Vagina (tissue), 2 donors: Measurements from ENCODE around the gene RHO. TPM values are rescaled to one million over a fixed set of nuclear protein-coding genes. Genes with fewer than 3 reads are reported as not detected.

ENCODE experiments used
- DNase-seq, 2 donors: peaks; one replicate each; pipeline ENCODE4 v3.0.0-alpha.2; 2017; ENCODE audit errors: extremely low spot score in 2 of 2
- H3K27ac ChIP-seq: fragments of 200-600 bp; sonication (generic); one replicate; pipeline ENCODE4 v1.5.1; 2019
- H3K27me3 ChIP-seq: fragments of 200-600 bp; sonication (generic); one replicate; pipeline ENCODE4 v1.5.1; 2019
- H3K36me3 ChIP-seq, 2 donors: fragments of 200-600 bp; sonication (generic); one replicate each; pipeline ENCODE4 v1.5.1; 2017 to 2019
- H3K4me1 ChIP-seq: fragments of 200-600 bp; sonication (generic); one replicate; pipeline ENCODE4 v1.5.1; 2019
- H3K4me3 ChIP-seq, 2 donors: fragments of 200-600 bp; sonication (generic); 1 replicate in 1 of 2; 2 replicates in 1 of 2; pipeline ENCODE4 v1.5.1; 2016 to 2019
- H3K9me3 ChIP-seq: fragments of 200-600 bp; sonication (generic); one replicate; pipeline ENCODE4 v1.5.1; 2019
- POLR2A ChIP-seq, 2 donors: fragments of 450-650 bp; IDR thresholded peaks; one replicate each; pipeline ENCODE4 v1.6.1; 2017; ENCODE audit warnings: antibody characterized with exemption in 2 of 2, mild to moderate bottlenecking in 2 of 2, moderate library complexity in 2 of 2
- POLR2AphosphoS5 ChIP-seq, 2 donors: sonication (generic); formaldehyde crosslinking; IDR thresholded peaks; one replicate each; pipeline ENCODE4 v1.9.0; 2017; ENCODE audit warnings: antibody characterized with exemption in 2 of 2, mild to moderate bottlenecking in 2 of 2, low read depth in 1 of 2; ENCODE audit not compliant: insufficient read depth in 1 of 2
- intact Hi-C: fragments of 100-400 bp; cut with DNase I; formaldehyde crosslinking; loops from one replicate; pipeline ENCODE4 v1.15.1; 2023
- total RNA-seq: library from RNA; depleted of rRNA; stranded (reverse); fragments of >200 nt; gene quantifications from one replicate; pipeline ENCODE4 v1.2.3, GENCODE V29; 2016
- TF ChIP-seq, protein P1 (sequence below), 3 experiments: fragments of 450-650 bp in 2 of 3; fragments of 200-600 bp in 1 of 3; sonication (generic) in 1 of 3; IDR thresholded peaks; one replicate each; pipeline ENCODE4 v1.5.1; 2017 to 2019; ENCODE audit warnings: antibody characterized with exemption in 3 of 3, mild to moderate bottlenecking in 2 of 3, moderate library complexity in 2 of 3

Gene RHO
- total RNA-seq, 1 donor from 2014 or later = not detected

DNA sequence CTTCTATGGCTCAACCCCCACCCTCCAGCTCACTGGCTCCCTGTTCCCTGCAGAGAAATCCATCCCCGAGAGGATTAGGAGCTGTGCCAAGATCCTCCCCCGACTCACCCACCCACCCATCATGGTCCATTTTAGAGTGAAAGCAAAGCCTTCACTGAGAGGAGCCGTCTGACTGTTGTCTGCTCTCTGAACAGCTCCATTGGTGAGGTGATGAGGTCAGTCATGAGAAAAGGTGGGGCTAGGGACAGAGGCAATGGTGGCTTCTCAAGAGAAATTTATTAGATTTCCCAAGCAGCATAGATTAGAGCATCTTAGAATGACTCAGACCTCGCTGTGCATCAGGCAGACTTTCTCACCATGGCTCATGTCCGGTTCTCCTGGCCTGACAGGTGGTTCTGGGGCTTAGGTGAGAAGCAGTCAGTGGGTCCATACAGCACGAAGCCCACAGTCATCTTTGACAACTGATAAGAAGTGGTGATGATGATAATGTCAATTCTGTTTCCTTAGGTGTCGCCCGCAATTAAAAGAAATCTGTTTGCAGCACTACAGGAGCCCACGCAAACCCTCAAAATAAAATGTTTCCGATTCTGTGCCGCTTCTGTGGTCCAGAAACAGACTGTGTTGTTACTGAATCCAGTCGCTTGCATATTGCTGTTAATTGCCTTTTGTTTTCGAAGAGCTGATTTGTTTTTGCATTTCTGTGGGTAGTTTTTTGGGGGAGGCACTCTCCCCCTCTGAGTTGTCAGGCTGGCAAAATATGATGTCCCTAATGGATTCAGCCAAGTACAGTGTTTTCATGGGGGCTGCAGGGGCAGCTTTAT, 24.8 kb upstream of the RHO start:
- no peak overlapping the region for H3K27ac ChIP-seq
- peaks cover 0 to 41% of the 10 kb centered on the region in 2 donors for H3K36me3 ChIP-seq
- no peaks in the 10 kb centered on the region for H3K4me1 ChIP-seq
- H3K4me3 ChIP-seq = no peak overlapping the region
- H3K9me3 ChIP-seq = no peaks in the 10 kb centered on the region
- no peak for TF ChIP-seq POLR2A (IDR thresholded peaks at IDR 0.05)
- TF ChIP-seq, protein P1, sequence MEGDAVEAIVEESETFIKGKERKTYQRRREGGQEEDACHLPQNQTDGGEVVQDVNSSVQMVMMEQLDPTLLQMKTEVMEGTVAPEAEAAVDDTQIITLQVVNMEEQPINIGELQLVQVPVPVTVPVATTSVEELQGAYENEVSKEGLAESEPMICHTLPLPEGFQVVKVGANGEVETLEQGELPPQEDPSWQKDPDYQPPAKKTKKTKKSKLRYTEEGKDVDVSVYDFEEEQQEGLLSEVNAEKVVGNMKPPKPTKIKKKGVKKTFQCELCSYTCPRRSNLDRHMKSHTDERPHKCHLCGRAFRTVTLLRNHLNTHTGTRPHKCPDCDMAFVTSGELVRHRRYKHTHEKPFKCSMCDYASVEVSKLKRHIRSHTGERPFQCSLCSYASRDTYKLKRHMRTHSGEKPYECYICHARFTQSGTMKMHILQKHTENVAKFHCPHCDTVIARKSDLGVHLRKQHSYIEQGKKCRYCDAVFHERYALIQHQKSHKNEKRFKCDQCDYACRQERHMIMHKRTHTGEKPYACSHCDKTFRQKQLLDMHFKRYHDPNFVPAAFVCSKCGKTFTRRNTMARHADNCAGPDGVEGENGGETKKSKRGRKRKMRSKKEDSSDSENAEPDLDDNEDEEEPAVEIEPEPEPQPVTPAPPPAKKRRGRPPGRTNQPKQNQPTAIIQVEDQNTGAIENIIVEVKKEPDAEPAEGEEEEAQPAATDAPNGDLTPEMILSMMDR (IDR thresholded peaks at IDR 0.05) = no peak
- TF ChIP-seq POLR2AphosphoS5 (IDR thresholded peaks at IDR 0.05; ENCODE audit: insufficient read depth in 1 of 2, low read depth in 1 of 2) = no peak
- H3K27me3 ChIP-seq = no peaks in the 10 kb centered on the region
- no peak for DNase-seq
- intact Hi-C loops = no loop called here

DNA sequence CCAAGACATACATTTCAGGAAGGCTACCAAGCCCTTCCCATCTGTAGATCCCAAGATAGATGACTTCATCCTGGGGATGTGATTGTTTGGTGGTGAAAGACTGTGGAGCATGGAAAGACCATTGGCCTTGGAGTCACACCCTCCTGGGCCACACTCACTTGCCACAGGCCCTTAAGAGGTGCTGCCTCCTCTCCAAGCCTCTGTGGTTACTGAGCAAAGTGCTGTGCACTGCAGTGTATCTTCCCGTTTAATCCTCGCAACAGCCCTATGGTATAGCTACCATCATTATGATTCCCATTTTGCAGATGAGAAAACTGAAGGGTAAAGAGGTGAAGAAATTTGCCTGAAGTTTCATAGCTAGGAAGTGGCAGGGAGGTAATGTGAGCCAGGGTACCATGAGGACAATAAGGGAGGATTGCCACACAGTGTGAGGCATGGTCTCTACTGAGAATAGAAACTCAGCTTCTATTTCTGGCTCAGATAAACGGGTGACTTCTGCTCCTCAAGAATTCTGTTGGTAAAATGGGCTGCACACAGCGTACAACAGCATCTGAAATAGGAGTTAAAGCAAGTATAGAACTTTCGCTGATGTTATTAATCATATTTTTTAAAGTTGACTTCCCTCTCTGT, 23.9 kb upstream of the RHO start:
- no peaks in the 10 kb centered on the region for H3K27me3 ChIP-seq
- no peak for DNase-seq
- TF ChIP-seq POLR2A (IDR thresholded peaks at IDR 0.05) (no peak), POLR2AphosphoS5 (IDR thresholded peaks at IDR 0.05; ENCODE audit: insufficient read depth in 1 of 2, low read depth in 1 of 2) (no peak)
- TF ChIP-seq, protein P1 (IDR thresholded peaks at IDR 0.05) = no peak
- H3K36me3 ChIP-seq = peaks cover 0 to 41% of the 10 kb centered on the region in 2 donors
- H3K4me1 ChIP-seq = no peaks in the 10 kb centered on the region
- intact Hi-C loops = no loop called here
- no peak overlapping the region for H3K4me3 ChIP-seq
- H3K9me3 ChIP-seq = no peaks in the 10 kb centered on the region
- no peak overlapping the region for H3K27ac ChIP-seq

DNA sequence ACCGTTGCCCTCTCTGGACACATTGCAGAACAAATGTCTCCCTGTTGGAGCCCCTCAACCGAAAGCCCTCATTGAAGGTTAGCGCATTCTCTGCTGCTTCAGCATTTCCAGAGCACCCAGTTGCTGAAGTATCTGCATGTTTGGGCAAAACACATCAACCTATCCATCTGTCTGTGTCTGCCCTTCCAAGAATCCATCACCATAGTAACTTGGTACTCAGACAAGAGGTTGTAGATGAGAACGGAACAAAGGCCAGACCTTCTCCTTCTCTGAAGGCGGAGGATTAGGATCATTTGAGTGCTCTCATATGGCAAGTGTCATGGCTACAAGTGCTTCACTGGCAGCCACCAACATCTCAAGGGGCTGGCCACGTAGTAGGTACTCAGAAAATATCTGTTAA, 23.1 kb upstream of the RHO start:
- no peaks in the 10 kb centered on the region for H3K27me3 ChIP-seq
- TF ChIP-seq POLR2A (IDR thresholded peaks at IDR 0.05) (no peak), POLR2AphosphoS5 (IDR thresholded peaks at IDR 0.05; ENCODE audit: insufficient read depth in 1 of 2, low read depth in 1 of 2) (no peak)
- TF ChIP-seq, protein P1 (IDR thresholded peaks at IDR 0.05) = no peak
- no peaks in the 10 kb centered on the region for H3K4me1 ChIP-seq
- DNase-seq = no peak
- intact Hi-C loops = no loop called here
- no peak overlapping the region for H3K4me3 ChIP-seq
- H3K27ac ChIP-seq = no peak overlapping the region
- peaks cover 0 to 41% of the 10 kb centered on the region in 2 donors for H3K36me3 ChIP-seq
- no peaks in the 10 kb centered on the region for H3K9me3 ChIP-seq

DNA sequence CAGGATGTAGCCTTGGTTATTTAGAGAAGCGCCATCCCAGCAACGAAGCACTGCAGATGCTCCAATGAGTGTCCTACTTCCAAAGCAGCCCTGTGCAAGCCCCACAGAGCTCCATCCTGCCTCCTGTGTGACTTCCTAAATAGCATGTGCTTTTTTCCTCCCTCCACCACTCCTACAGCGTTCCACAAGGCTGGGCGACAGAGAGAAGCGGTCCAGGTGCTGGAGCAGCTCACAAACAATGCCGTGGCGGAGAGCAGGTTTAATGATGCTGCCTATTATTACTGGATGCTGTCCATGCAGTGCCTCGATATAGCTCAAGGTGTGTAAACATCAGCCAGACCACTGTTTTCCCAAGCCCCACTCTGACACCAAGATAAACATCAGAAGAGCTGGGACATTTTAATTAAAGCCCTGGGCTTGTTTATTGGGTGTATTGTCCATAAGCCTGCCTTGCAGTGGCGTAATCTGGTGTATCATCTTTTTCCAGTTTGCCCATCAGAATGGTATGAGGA, 22.2 kb upstream of the RHO start:
- no peak overlapping the region for H3K4me3 ChIP-seq

More for the DNA sequence above, 22.2 kb upstream of the RHO start:
- H3K9me3 ChIP-seq = no peaks in the 10 kb centered on the region
- DNase-seq = no peak
- intact Hi-C loops = no loop called here
- H3K27ac ChIP-seq = no peak overlapping the region
- TF ChIP-seq POLR2AphosphoS5 (IDR thresholded peaks at IDR 0.05; ENCODE audit: insufficient read depth in 1 of 2, low read depth in 1 of 2) (no peak), POLR2A (IDR thresholded peaks at IDR 0.05) (no peak)
- TF ChIP-seq, protein P1 (IDR thresholded peaks at IDR 0.05) = no peak
- H3K27me3 ChIP-seq = no peaks in the 10 kb centered on the region
- no peaks in the 10 kb centered on the region for H3K4me1 ChIP-seq
- peaks cover 0 to 41% of the 10 kb centered on the region in 2 donors for H3K36me3 ChIP-seq
